ENCODE data around the gene ZFYVE27.

- TF ChIP-seq, protein P1, sequence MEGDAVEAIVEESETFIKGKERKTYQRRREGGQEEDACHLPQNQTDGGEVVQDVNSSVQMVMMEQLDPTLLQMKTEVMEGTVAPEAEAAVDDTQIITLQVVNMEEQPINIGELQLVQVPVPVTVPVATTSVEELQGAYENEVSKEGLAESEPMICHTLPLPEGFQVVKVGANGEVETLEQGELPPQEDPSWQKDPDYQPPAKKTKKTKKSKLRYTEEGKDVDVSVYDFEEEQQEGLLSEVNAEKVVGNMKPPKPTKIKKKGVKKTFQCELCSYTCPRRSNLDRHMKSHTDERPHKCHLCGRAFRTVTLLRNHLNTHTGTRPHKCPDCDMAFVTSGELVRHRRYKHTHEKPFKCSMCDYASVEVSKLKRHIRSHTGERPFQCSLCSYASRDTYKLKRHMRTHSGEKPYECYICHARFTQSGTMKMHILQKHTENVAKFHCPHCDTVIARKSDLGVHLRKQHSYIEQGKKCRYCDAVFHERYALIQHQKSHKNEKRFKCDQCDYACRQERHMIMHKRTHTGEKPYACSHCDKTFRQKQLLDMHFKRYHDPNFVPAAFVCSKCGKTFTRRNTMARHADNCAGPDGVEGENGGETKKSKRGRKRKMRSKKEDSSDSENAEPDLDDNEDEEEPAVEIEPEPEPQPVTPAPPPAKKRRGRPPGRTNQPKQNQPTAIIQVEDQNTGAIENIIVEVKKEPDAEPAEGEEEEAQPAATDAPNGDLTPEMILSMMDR (IDR thresholded peaks at IDR 0.05) = no peak
- TF ChIP-seq POLR2A (IDR thresholded peaks at IDR 0.05) = no peak
These were observed 22.3 kb upstream of the ZFYVE27 start for GRCh38 chr10:97714401-97715258.

Data from Peyer's patch (tissue), 4 donors.